Thymus (tissue), 11 donors: Measurements from ENCODE around the gene ADGRA1. TPM values are rescaled to one million over a fixed set of nuclear protein-coding genes. Genes with fewer than 3 reads are reported as not detected.

Experiments
- DNase-seq, 9 donors: peaks; one replicate each; pipeline ENCODE4 v3.0.0-alpha.2; 2013; ENCODE audit warnings: low spot score in 9 of 9, low read depth in 6 of 9, missing footprints in 1 of 9
- H3K27ac ChIP-seq, 2 donors: one replicate each; pipeline ENCODE4 v1.5.1; 2013; ENCODE audit warnings: control low read depth in 1 of 2, low read depth in 1 of 2, low read length in 1 of 2, mild to moderate bottlenecking in 1 of 2, moderate library complexity in 1 of 2
- H3K27me3 ChIP-seq, 2 donors: one replicate each; pipeline ENCODE4 v1.5.1; 2013; ENCODE audit warnings: low read length in 1 of 2; ENCODE audit not compliant: control insufficient read depth in 2 of 2, insufficient read depth in 1 of 2
- H3K36me3 ChIP-seq, 2 donors: one replicate each; pipeline ENCODE4 v1.5.1; 2013; ENCODE audit warnings: low read length in 1 of 2, mild to moderate bottlenecking in 1 of 2, moderate library complexity in 1 of 2; ENCODE audit not compliant: control insufficient read depth in 2 of 2, insufficient read depth in 2 of 2
- H3K4me1 ChIP-seq, 2 donors: one replicate each; pipeline ENCODE4 v1.5.1; 2013; ENCODE audit warnings: low read length in 2 of 2; ENCODE audit not compliant: control insufficient read depth in 2 of 2, insufficient read depth in 2 of 2
- H3K4me3 ChIP-seq, 2 donors: one replicate each; pipeline ENCODE4 v1.5.1; 2013; ENCODE audit warnings: low read length in 2 of 2, control low read depth in 1 of 2, mild to moderate bottlenecking in 1 of 2
- H3K9me3 ChIP-seq, 2 donors: one replicate each; pipeline ENCODE4 v1.5.1; 2013; ENCODE audit warnings: low read length in 1 of 2, mild to moderate bottlenecking in 1 of 2; ENCODE audit not compliant: control insufficient read depth in 2 of 2, insufficient read depth in 1 of 2
- WGBS: extraction: QIAGEN DNeasy Blood & Tissue Kit; methylation state at CpG from one replicate; pipeline ENCODE4 v1.1.7; 2013; 5-methylcytosine and 5-hydroxymethylcytosine counted together
- polyA plus RNA-seq: library from polyadenylated mRNA; stranded (reverse); fragments of 200-250 nt; gene quantifications from one replicate; pipeline ENCODE4 v1.2.3, GENCODE V29; 2013
- total RNA-seq: library from RNA; stranded (reverse); fragments of 120-200 nt; gene quantifications from one replicate; pipeline ENCODE4 v1.2.4, GENCODE V29; 2013
- donor health status: healthy.

Gene ADGRA1
- total and polyA plus RNA-seq, 2 donors: 0.02 TPM; not detected in 1

DNA sequence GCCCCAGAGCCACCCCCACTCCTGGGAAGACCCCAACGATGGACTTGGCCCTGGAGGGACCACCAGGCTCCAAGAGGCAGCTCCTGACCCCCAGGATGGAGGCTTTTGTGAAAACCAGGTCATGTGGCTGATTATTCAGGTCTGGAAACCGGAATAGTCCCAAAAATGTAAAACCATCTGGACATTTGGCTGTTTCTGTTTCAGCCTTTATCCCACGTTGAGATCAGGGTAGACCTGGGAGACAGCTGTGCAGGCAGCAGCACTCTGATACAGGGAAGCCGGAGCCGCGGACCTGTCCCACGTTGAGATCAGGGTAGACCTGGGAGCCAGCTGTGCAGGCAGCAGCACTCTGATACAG, 7.1 kb upstream of the ADGRA1 start:
- Histone ChIP-seq H3K4me3 (no peak overlapping the region), H3K27me3 (peaks cover 0 to 7% of the 10 kb centered on the region in 2 donors), H3K4me1 (no peaks in the 10 kb centered on the region), H3K27ac (no peak overlapping the region), H3K9me3 (peaks cover 0 to 9% of the 10 kb centered on the region in 2 donors), H3K36me3 (no peaks in the 10 kb centered on the region)
- 91% methylated on average over 7 of the region's 7 CpGs for WGBS
- no peak for DNase-seq

DNA sequence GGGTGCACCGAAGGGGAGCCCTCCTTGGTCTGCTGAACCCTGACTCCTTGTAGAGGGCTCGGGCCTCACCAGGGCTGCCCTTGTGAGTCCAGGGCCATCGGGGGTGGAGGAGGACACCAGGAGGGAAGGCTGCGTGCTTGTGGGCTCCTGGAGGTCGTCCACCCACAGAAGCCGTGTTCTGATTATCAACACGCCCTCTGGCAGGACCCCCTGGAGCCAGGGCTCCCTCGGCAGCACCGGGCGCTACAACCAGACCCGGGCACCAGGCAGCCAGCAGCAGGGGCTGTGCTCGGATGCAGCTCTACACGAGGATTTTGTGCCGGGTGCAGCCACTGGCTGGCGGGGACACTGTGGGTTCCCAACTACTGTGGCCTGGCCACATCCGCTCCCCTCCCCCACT, 6.1 kb upstream of the ADGRA1 start:
- Histone ChIP-seq H3K4me3 (no peak overlapping the region), H3K9me3 (peaks cover 0 to 8% of the 10 kb centered on the region in 2 donors), H3K27me3 (peaks cover 6 to 17% of the 10 kb centered on the region in 2 donors), H3K27ac (no peak overlapping the region), H3K36me3 (no peaks in the 10 kb centered on the region), H3K4me1 (no peaks in the 10 kb centered on the region)
- DNase-seq: no peak
- WGBS: 95% methylated on average over 16 of the region's 16 CpGs

DNA sequence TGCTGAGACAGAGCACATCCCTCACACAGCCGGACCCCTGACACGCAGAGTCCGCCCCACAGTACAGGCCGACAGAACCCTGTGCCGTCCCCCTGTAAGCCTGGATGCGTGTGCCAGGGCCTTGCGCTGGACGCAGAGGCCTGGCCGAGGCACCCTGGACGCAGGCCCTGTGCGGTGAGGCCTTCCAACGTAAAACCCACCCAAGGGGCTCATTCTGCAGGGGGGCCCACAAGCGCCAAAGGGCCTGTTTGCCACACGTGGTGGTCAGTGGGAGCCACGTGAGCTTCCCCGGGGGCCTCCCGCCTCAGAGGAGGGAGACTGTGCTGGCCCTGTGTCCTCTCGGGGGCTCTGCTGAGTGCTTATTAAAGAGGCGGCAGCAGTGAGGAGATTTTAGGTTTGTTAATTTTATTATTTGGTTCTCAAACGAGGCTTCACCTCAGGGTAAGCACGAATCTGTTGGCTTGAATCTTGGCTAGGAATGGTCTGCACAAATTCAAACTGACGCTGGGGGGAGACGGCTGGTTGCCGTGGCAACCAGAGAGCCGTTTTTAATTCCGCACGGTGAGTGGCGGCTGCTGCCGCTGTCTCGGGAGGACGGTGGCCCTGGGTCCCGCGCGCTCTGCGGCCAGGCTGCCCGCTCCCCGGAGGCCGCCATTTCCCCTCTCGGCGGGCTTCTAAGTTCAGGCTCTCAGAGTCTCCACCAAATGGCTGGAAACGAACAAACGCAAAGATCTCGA, 4.9 kb upstream of the ADGRA1 start:
- peaks cover 17 to 28% of the 10 kb centered on the region in 2 donors for H3K27me3 ChIP-seq
- H3K36me3 ChIP-seq: no peaks in the 10 kb centered on the region
- no peaks in the 10 kb centered on the region for H3K4me1 ChIP-seq
- 81% methylated on average over 43 of the region's 43 CpGs for WGBS
- peaks cover 0 to 6% of the 10 kb centered on the region in 2 donors for H3K9me3 ChIP-seq
- H3K27ac ChIP-seq: no peak overlapping the region
- DNase-seq: no peak
- no peak overlapping the region for H3K4me3 ChIP-seq

DNA sequence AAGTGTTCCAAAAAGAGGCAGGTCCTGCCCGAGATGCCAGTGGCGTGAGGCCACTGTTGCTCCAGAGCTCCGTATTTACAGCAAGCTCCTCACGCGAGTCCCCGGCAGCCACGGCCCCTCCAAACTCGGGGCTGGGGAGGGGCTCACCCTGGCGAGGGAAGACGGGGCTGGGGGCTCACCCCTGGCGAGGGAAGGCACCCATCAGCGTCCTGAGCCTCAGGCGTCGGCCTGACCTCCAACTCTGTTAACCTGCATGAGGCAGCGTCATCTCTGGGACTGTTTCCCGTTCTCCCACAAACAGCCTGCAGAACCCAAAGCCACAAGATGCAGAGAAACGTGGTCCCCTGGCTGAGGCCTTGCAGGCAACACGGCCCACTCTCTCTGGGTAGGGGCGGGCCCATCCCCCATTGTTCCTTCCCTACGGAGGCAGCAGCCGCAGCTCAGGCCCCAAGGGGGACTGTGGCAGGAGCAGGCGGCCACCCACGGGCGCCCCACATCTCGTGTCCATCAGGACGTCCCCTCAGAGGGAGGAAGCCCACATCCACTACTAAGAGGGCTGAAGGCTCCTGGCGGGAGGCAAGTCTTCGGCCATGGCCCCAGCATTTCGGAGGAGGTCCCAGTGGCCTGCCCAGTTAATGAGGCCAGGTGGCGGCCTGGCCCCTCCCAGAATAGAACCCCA, 4.2 kb upstream of the ADGRA1 start:
- DNase-seq: no peak
- Histone ChIP-seq H3K4me3 (no peak overlapping the region), H3K27me3 (peaks cover 24 to 34% of the 10 kb centered on the region in 2 donors), H3K27ac (no peak overlapping the region), H3K4me1 (no peaks in the 10 kb centered on the region), H3K9me3 (peaks cover 0 to 6% of the 10 kb centered on the region in 2 donors), H3K36me3 (no peaks in the 10 kb centered on the region)
- WGBS: 83% methylated on average over 30 of the region's 30 CpGs

DNA sequence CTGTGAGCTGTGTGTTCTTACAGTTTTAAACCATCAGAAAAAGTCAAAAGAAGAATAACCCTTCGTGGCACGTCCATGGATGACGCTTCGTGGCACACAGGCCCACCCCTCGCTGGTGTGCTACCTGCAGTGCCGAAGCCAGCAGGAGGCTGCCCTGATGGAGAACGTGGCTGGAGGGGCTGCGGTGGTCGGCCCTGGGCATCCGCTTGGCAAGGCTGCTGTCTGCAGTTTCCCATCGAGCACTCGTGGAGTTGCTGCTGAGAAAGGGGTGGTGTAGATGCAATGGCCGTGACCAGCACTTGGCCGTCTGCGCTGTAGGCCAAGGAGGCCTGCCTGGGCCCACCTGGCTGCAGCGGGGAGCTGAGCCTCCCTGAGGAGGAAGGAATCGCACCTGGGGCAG, 3.2 kb upstream of the ADGRA1 start:
- H3K36me3 ChIP-seq: no peaks in the 10 kb centered on the region
- no peak overlapping the region for H3K27ac ChIP-seq
- WGBS: 93% methylated on average over 17 of the region's 17 CpGs
- no peaks in the 10 kb centered on the region for H3K4me1 ChIP-seq
- H3K27me3 ChIP-seq: peaks cover 34 to 43% of the 10 kb centered on the region in 2 donors
- peaks cover 0 to 6% of the 10 kb centered on the region in 2 donors for H3K9me3 ChIP-seq
- H3K4me3 ChIP-seq: no peak overlapping the region
- no peak for DNase-seq

DNA sequence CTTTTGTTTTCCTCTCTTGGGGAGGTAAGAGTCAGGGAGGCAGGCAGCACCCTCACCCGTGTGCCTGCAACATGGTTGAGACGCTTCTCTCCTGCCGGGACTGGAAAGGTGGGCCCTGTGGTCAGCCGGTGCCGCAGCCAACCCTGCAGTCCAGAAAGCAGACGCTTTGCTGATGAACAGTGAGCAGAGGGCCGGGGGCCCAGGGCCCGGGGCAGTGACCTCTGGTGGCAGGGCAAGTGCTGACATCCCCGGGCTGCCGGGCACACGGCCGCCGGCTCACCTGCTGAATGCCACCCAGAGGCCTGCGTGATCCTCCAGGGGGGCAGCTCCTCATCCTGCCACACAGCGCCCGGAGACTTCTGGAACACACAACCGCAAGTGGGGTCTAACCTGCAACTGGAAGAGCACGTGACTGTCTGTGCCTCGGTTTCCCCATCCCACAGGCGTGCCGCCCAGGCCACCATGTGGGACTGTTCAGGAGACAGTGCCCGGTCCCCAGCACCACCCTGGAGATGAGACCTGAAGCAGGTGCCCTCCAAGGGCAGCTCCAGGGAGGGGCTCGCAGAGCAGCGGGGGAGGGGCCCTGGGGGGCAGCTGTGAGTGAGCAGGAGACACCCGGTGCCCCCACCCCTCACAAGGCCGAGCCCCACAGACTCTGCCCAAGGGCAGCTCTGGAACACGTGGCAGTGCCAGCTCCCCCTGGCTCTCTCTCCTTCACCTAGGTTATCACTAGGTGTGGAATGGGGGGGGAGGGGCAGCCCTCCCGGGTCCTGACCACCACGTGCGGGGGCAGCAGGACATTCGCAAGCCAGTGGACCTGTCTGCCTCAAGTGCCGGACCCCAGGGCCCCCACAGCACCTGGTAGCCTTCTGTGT, 2.2 kb upstream of the ADGRA1 start:
- no peaks in the 10 kb centered on the region for H3K36me3 ChIP-seq
- H3K4me3 ChIP-seq: no peak overlapping the region
- 86% methylated on average over 32 of the region's 32 CpGs for WGBS
- H3K27ac ChIP-seq: no peak overlapping the region
- no peaks in the 10 kb centered on the region for H3K9me3 ChIP-seq
- no peaks in the 10 kb centered on the region for H3K4me1 ChIP-seq
- peaks cover 36 to 53% of the 10 kb centered on the region in 2 donors for H3K27me3 ChIP-seq
- DNase-seq: no peak

DNA sequence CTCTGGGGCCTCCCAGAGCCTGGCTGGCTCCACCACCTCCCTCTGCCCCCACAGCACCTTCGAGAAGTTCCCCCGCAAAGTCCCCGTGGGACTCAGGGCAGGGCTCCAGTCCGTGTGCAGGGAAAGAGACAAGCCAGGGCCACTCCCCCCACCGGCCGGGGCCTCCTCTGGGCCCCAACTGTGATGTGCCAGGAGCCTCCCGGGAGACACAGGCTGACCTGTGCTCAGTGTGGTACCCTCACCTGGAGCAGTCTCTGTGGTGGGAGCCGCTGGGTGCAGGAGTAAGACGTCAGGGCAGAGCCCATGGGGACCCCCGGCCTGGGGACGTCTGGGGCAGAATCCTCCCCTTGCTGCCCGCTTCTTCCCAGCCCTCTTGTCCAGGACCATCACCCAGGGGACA, 1.5 kb upstream of the ADGRA1 start:
- Histone ChIP-seq H3K27ac (no peak overlapping the region), H3K9me3 (no peaks in the 10 kb centered on the region), H3K4me3 (no peak overlapping the region), H3K36me3 (no peaks in the 10 kb centered on the region), H3K27me3 (peaks cover 36 to 56% of the 10 kb centered on the region in 2 donors), H3K4me1 (no peaks in the 10 kb centered on the region)
- no peak for DNase-seq
- 66% methylated on average over 12 of the region's 12 CpGs for WGBS

DNA sequence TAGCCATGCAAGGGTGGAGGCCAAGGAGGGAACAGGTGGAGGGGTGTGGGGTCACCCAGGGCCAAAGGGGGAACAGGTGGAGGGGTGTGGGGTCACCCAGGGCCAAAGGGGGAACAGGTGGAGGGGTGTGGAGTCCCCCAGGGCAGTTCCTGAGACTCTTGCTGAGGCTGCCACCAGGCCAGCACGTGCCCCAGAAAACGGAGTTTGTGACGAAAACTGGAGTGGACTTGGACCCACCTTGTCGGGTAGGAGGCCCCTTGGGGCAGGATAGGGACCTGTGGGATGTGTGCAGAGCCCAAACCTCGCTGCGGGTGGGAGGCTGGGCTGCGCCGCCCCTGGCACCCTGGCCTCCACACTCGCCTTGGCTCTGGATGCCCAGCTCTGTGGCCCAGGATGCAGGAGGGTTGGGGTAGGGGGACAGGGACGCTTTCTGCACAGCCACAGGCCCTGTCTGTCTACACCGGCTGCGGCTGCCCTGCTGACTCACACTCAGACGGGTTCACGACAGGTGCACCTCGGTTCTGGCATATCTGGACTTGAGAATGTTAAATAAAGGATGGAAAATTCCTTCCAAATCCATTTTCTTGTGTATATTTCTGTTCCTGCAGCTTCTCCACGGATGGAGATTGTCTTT, 562 bp upstream of the ADGRA1 start:
- H3K9me3 ChIP-seq: no peaks in the 10 kb centered on the region
- H3K4me3 ChIP-seq: no peak overlapping the region
- H3K27me3 ChIP-seq: peaks cover 36 to 56% of the 10 kb centered on the region in 2 donors
- no peak overlapping the region for H3K27ac ChIP-seq
- DNase-seq: no peak
- H3K4me1 ChIP-seq: no peaks in the 10 kb centered on the region
- 56% methylated on average over 16 of the region's 16 CpGs for WGBS
- H3K36me3 ChIP-seq: no peaks in the 10 kb centered on the region
